PFSK-1 (cell line): ENCODE measurements around the gene PACS2.

Source experiments
- FOXP2 ChIP-seq: optimal IDR thresholded peaks from 2 replicates; pipeline ENCODE3; 2011; ENCODE audit warnings: borderline replicate concordance, control low read depth, inconsistent platforms; ENCODE audit not compliant: insufficient read depth; ENCODE audit errors: extremely low read length, extremely low read depth
- POLR2AphosphoS5 ChIP-seq: IDR thresholded peaks from 2 replicates; pipeline ENCODE4 v1.6.1; 2012; ENCODE audit warnings: low read depth, mild to moderate bottlenecking, control low read depth, low read length, moderate library complexity
- REST ChIP-seq, 2 experiments: IDR thresholded peaks; 2 replicates each; pipeline versions ENCODE4 v1.6.1 to v1.8.0; 2011 to 2012; ENCODE audit warnings: low read depth in 2 of 2, low read length in 2 of 2, control low read depth in 1 of 2, inconsistent platforms in 1 of 2, mild to moderate bottlenecking in 1 of 2, moderate library complexity in 1 of 2; ENCODE audit not compliant: insufficient read depth in 1 of 2
- SIN3A ChIP-seq: IDR thresholded peaks from 2 replicates; pipeline ENCODE4 v1.6.1; 2012; ENCODE audit warnings: mild to moderate bottlenecking, low read length, moderate library complexity, borderline replicate concordance; ENCODE audit not compliant: insufficient read depth
- TAF1 ChIP-seq: IDR thresholded peaks from 2 replicates; pipeline ENCODE4 v1.6.1; 2012; ENCODE audit warnings: low read length, control low read depth, borderline replicate concordance; ENCODE audit not compliant: insufficient read depth

- no peak for TF ChIP-seq FOXP2
- no peak for TF ChIP-seq POLR2AphosphoS5
- no peak for TF ChIP-seq TAF1
- TF ChIP-seq SIN3A, result no peak
- TF ChIP-seq REST (IDR thresholded peaks at IDR 0.05; ENCODE audit: insufficient read depth in 1 of 2, low read depth in 2 of 2, low read length in 2 of 2), result no peak
Measured at GRCh38 chr14:105430042-105430441, 115.5 kb downstream of the PACS2 start.
